IMR-90 (cell line): Measurements from ENCODE around the gene SHROOM1. TPM values are rescaled to one million over a fixed set of nuclear protein-coding genes. Genes with fewer than 3 reads are reported as not detected.

ENCODE experiments used
- ATAC-seq: fragments of 200-7000 bp; cut with Tn5 transposase; 2 replicates; pipeline ENCODE4 v1.9.1; 2020; ENCODE audit warnings: low read depth, mild to moderate bottlenecking, moderate library complexity
- BruUV-seq: library from RNA; stranded (reverse); fragments of 400-500 nt; replicated peaks from 2 replicates; lab custom pipeline; 2021; lab: Mats Ljungman, UMichigan
- CTCF ChIA-PET: fragments of 300-600 bp; formaldehyde crosslinking; extraction: SDS; loops from one replicate; lab custom pipeline; 2021; ENCODE audit warnings: antibody characterized with exemption; lab: Yijun Ruan, JAX
- POLR2A ChIA-PET: fragments of 300-600 bp; sonication (Branson Sonifier 250); formaldehyde crosslinking; loops from one replicate; lab custom pipeline; 2022; ENCODE audit warnings: antibody characterized with exemption; ENCODE audit not compliant: unreplicated experiment; lab: Charles Lee
- DNase-seq: peaks from one replicate; pipeline ENCODE4 v3.0.0; 2013
- H2AFZ ChIP-seq: replicated peaks from 2 replicates; pipeline ENCODE3; 2013; ENCODE audit warnings: low read length, mild to moderate bottlenecking; ENCODE audit not compliant: poor library complexity
- H2AK5ac ChIP-seq: 2 replicates; pipeline ENCODE4 v1.6.1; 2013; ENCODE audit warnings: low read depth, low read length, inconsistent platforms
- H2AK9ac ChIP-seq: replicated peaks from 2 replicates; pipeline ENCODE3; 2013; ENCODE audit warnings: mild to moderate bottlenecking, low read depth, low read length, moderate library complexity; ENCODE audit not compliant: poor library complexity
- H2BK120ac ChIP-seq: 2 replicates; pipeline ENCODE4 v1.6.1; 2013; ENCODE audit warnings: low read depth, low read length, inconsistent platforms
- H2BK15ac ChIP-seq: 3 replicates; pipeline ENCODE4 v1.6.1; 2013; ENCODE audit warnings: low read depth, low read length, inconsistent platforms
- H2BK20ac ChIP-seq: 2 replicates; pipeline ENCODE4 v1.6.1; 2013; ENCODE audit warnings: low read depth, mild to moderate bottlenecking, inconsistent platforms, low read length, moderate library complexity
- H2BK5ac ChIP-seq: 2 replicates; pipeline ENCODE4 v1.6.1; 2013; ENCODE audit warnings: mild to moderate bottlenecking, low read depth, low read length, inconsistent platforms; ENCODE audit not compliant: poor library complexity, severe bottlenecking
- H3K14ac ChIP-seq: replicated peaks from 2 replicates; pipeline ENCODE4 v1.6.1; 2013; ENCODE audit warnings: low read depth, low read length, inconsistent platforms
- H3K18ac ChIP-seq: 2 replicates; pipeline ENCODE4 v1.6.1; 2013; ENCODE audit warnings: low read depth, low read length, control low read depth
- H3K23ac ChIP-seq: 2 replicates; pipeline ENCODE4 v1.6.1; 2013; ENCODE audit warnings: low read depth, low read length, inconsistent platforms
- H3K27ac ChIP-seq: 2 replicates; pipeline ENCODE4 v1.5.1; 2013; ENCODE audit warnings: mild to moderate bottlenecking, control low read depth, low read length; ENCODE audit not compliant: insufficient read depth
- H3K27me3 ChIP-seq: 2 replicates; pipeline ENCODE4 v1.6.1; 2013; ENCODE audit warnings: low read length; ENCODE audit not compliant: control insufficient read depth, insufficient read depth
- H3K36me3 ChIP-seq: 2 replicates; pipeline ENCODE4 v1.6.1; 2013; ENCODE audit warnings: low read length, mixed read lengths; ENCODE audit not compliant: control insufficient read depth, insufficient read depth
- H3K4ac ChIP-seq: 2 replicates; pipeline ENCODE4 v1.6.1; 2013; ENCODE audit warnings: low read depth, low read length, inconsistent platforms
- H3K4me1 ChIP-seq: 2 replicates; pipeline ENCODE4 v1.6.1; 2013; ENCODE audit warnings: low read length, mixed read lengths; ENCODE audit not compliant: control insufficient read depth, insufficient read depth
- H3K4me2 ChIP-seq: 2 replicates; pipeline ENCODE4 v1.6.1; 2013; ENCODE audit warnings: low read depth, mild to moderate bottlenecking, control low read depth, low read length, moderate library complexity
- H3K4me3 ChIP-seq: 2 replicates; pipeline ENCODE4 v1.5.1; 2013; ENCODE audit warnings: low read depth, mild to moderate bottlenecking, control low read depth, low read length, moderate library complexity; ENCODE audit not compliant: insufficient read depth
- H3K56ac ChIP-seq: 2 replicates; pipeline ENCODE4 v1.6.1; 2013; ENCODE audit warnings: low read length, inconsistent platforms; ENCODE audit not compliant: insufficient read depth; ENCODE audit errors: extremely low read depth
- H3K79me1 ChIP-seq, 2 experiments: 2 replicates each; pipeline ENCODE4 v1.6.1; 2013; ENCODE audit warnings: low read length in 2 of 2, inconsistent platforms in 1 of 2, low read depth in 1 of 2
- H3K9ac ChIP-seq: 2 replicates; pipeline ENCODE4 v1.6.1; 2013; ENCODE audit warnings: low read depth, low read length, control low read depth
- H3K9me1 ChIP-seq: 2 replicates; pipeline ENCODE4 v1.6.1; 2013; ENCODE audit warnings: low read length, inconsistent platforms; ENCODE audit not compliant: insufficient read depth
- H3K9me3 ChIP-seq: 2 replicates; pipeline ENCODE4 v1.6.1; 2013; ENCODE audit warnings: low read length; ENCODE audit not compliant: control insufficient read depth, insufficient read depth
- H4K20me1 ChIP-seq: 2 replicates; pipeline ENCODE4 v1.6.1; 2013; ENCODE audit warnings: low read length, inconsistent platforms; ENCODE audit not compliant: insufficient read depth
- H4K5ac ChIP-seq: 2 replicates; pipeline ENCODE4 v1.6.1; 2013; ENCODE audit warnings: mild to moderate bottlenecking, low read depth, low read length, control low read depth
- H4K8ac ChIP-seq, 2 experiments: 2 replicates each; pipeline ENCODE4 v1.6.1; 2013; ENCODE audit warnings: low read depth in 2 of 2, low read length in 2 of 2, control low read depth in 1 of 2, inconsistent platforms in 1 of 2
- H4K91ac ChIP-seq: 2 replicates; pipeline ENCODE4 v1.6.1; 2013; ENCODE audit warnings: low read depth, low read length, inconsistent platforms; ENCODE audit not compliant: insufficient read depth
- BHLHE40 ChIP-seq: fragments of 150-350 bp; IDR thresholded peaks from 2 replicates; pipeline ENCODE4 v1.6.1; 2016; ENCODE audit warnings: mild to moderate bottlenecking, low read depth, low read length
- NFE2L2 ChIP-seq: fragments of 150-350 bp; IDR thresholded peaks from 2 replicates; pipeline ENCODE4 v1.6.1; 2016; ENCODE audit warnings: low read depth, mild to moderate bottlenecking, low read length
- SMC3 ChIP-seq: fragments of 150-350 bp; IDR thresholded peaks from 2 replicates; pipeline ENCODE4 v1.6.1; 2016; ENCODE audit warnings: low read depth, mild to moderate bottlenecking, antibody characterized with exemption, low read length, moderate library complexity
- WGBS, 2 experiments: methylation state at CpG; one replicate each; pipeline versions ENCODE4 v1.1.5 to v1.1.7; 2013; ENCODE audit warnings: missing lambda C conversion rate in 2 of 2; ENCODE audit not compliant: insufficient read length in 1 of 2; ENCODE audit errors: extremely low coverage in 2 of 2; 5-methylcytosine and 5-hydroxymethylcytosine counted together
- dilution Hi-C: fragments of 300-500 bp; cut with HindIII; formaldehyde crosslinking; loops from one replicate; pipeline ENCODE4 v1.14.3; 2018; ENCODE audit warnings: low sequenced_read_pairs; ENCODE audit not compliant: unreplicated experiment
- in situ Hi-C: fragments of 300-500 bp; cut with MboI; formaldehyde crosslinking; loops from 3 replicates; pipeline ENCODE4 v1.14.3; 2019; ENCODE audit warnings: low sequenced_read_pairs, inconsistent platforms, mixed read lengths
- intact Hi-C: fragments of 100-400 bp; cut with micrococcal nuclease; formaldehyde crosslinking; loops from 2 replicates; pipeline ENCODE4 v1.10.0; 2022
- polyA plus RNA-seq, 3 experiments: library from polyadenylated mRNA; depleted of rRNA; stranded (reverse); fragments of >200 nt; gene quantifications; 2 replicates each; pipeline ENCODE4 v1.2.3, GENCODE V29; 2012; ENCODE audit warnings: low replicate concordance in 1 of 3
- total RNA-seq: library from RNA; depleted of rRNA; stranded (reverse); fragments of >200 nt; gene quantifications from 2 replicates; pipeline ENCODE4 v1.2.3, GENCODE V29; 2012

Gene SHROOM1
- total and polyA plus RNA-seq, 2 of the 4 experiments (the other 2 are of a cell fraction): 1.4 to 6.3 TPM

- in situ Hi-C loops: no loop called here
- dilution Hi-C loops: no loop called here
- no peak overlapping the region for H2BK15ac ChIP-seq
- H3K9me1 ChIP-seq: no peaks in the 10 kb centered on the region
- CTCF ChIA-PET: no interaction called here
- no peak overlapping the region for H4K91ac ChIP-seq
- no peak overlapping the region for H3K27ac ChIP-seq
- H2BK5ac ChIP-seq: no peak overlapping the region
- H3K56ac ChIP-seq: no peak overlapping the region
- no peak overlapping the region for H4K8ac ChIP-seq
- no peak overlapping the region; the same call in 1 of the 2 replicates for H3K23ac ChIP-seq
- POLR2A ChIA-PET: no interaction called here
- H2BK120ac ChIP-seq: no peak overlapping the region
- no peaks in the 10 kb centered on the region for H3K79me1 ChIP-seq
- no peaks in the 10 kb centered on the region for H3K36me3 ChIP-seq
- ATAC-seq (no peak), DNase-seq (peak; percentile 32)
- no peak overlapping the region for H4K5ac ChIP-seq
- H2AFZ ChIP-seq: no peak overlapping the region
- H2AK9ac ChIP-seq: no peak overlapping the region
- H3K14ac ChIP-seq: no peak overlapping the region
- H2BK20ac ChIP-seq: no peak overlapping the region
- no peaks in the 10 kb centered on the region for H3K9me3 ChIP-seq
- H3K9ac ChIP-seq: no peak overlapping the region
- TF ChIP-seq BHLHE40: no peak
- no peak for TF ChIP-seq SMC3
- TF ChIP-seq NFE2L2: no peak
- H3K4me1 ChIP-seq: peaks cover 3% of the 10 kb centered on the region; the same call in 1 of the 2 replicates
- H3K4me2 ChIP-seq: no peak overlapping the region
- H3K27me3 ChIP-seq: no peaks in the 10 kb centered on the region
- no peak overlapping the region for H3K4me3 ChIP-seq
- no peak overlapping the region for H2AK5ac ChIP-seq
- H4K20me1 ChIP-seq: no peaks in the 10 kb centered on the region
- no CpG with 5 or more reads among the region's 3 CpGs for WGBS, 2 experiments
- H3K18ac ChIP-seq: no peak overlapping the region
- H3K4ac ChIP-seq: no peak overlapping the region
- BruUV-seq: no TSS peak
- intact Hi-C loops: no loop called here
These were observed 23.9 kb upstream of the SHROOM1 start for GRCh38 chr5:132854301-132854700.
